D341Med (cell line): ENCODE results near the gene SLC6A2.

Experiments
- DNase-seq: peaks from one replicate; pipeline ENCODE4 v3.0.0; 2012; ENCODE audit warnings: low spot score

The SLC6A2 gene

GRCh38 chr16:55672471-55672870 lies 16.7 kb downstream of the SLC6A2 start:
- DNase-seq, result no peak

- no peak for DNase-seq
These were observed 22.5 kb downstream of the SLC6A2 start for GRCh38 chr16:55678161-55678821.

- no peak for DNase-seq
These were observed 26.3 kb downstream of the SLC6A2 start for GRCh38 chr16:55682086-55682485.

- no peak for DNase-seq
These were observed 30.2 kb downstream of the SLC6A2 start for GRCh38 chr16:55685973-55686372.

GRCh38 chr16:55686671-55687070 lies 30.9 kb downstream of the SLC6A2 start:
- DNase-seq, result no peak

GRCh38 chr16:55687802-55688201 lies 32.0 kb downstream of the SLC6A2 start:
- no peak for DNase-seq

- DNase-seq, result no peak
These were observed 35.1 kb downstream of the SLC6A2 start for GRCh38 chr16:55690841-55691240.

GRCh38 chr16:55691771-55692170 lies 36.0 kb downstream of the SLC6A2 start:
- DNase-seq, result no peak

GRCh38 chr16:55695595-55695994 lies 39.8 kb downstream of the SLC6A2 start:
- DNase-seq, result no peak

- DNase-seq, result no peak
These were observed 42.1 kb downstream of the SLC6A2 start for GRCh38 chr16:55697867-55698266.

- DNase-seq, result no peak
These were observed 42.5 kb downstream of the SLC6A2 start for GRCh38 chr16:55698331-55698730.

- no peak for DNase-seq
These were observed 43.2 kb downstream of the SLC6A2 start for GRCh38 chr16:55698946-55699345.

GRCh38 chr16:55699616-55700015 lies 43.8 kb downstream of the SLC6A2 start:
- DNase-seq, result no peak

- no peak for DNase-seq
These were observed 44.3 kb downstream of the SLC6A2 start for GRCh38 chr16:55700067-55700466.

- no peak for DNase-seq
These were observed 45.2 kb downstream of the SLC6A2 start for GRCh38 chr16:55700961-55701360.

- DNase-seq, result peak; percentile 48
These were observed 45.9 kb downstream of the SLC6A2 start for GRCh38 chr16:55701442-55702319.

- DNase-seq, result no peak
These were observed 47.5 kb downstream of the SLC6A2 start for GRCh38 chr16:55703003-55704001.

GRCh38 chr16:55706739-55707384 lies 51.1 kb downstream of the SLC6A2 start:
- no peak for DNase-seq

GRCh38 chr16:55709801-55710200 lies 54.0 kb downstream of the SLC6A2 start:
- DNase-seq, result no peak

GRCh38 chr16:55710466-55710865 lies 54.7 kb downstream of the SLC6A2 start:
- DNase-seq, result no peak
